H1 (cell line): ENCODE data around the gene NHLH2. TPM values are rescaled to one million over a fixed set of nuclear protein-coding genes. Genes with fewer than 3 reads are reported as not detected.

ENCODE experiments used
- ASH2L ChIP-seq: fragments of 200-600, 300-600 bp; sonication (generic); IDR thresholded peaks from one replicate; pipeline ENCODE4 v1.7.1; 2017; ENCODE audit warnings: low read length
- BRCA1 ChIP-seq: IDR thresholded peaks from 2 replicates; pipeline ENCODE4 v1.6.1; 2012; ENCODE audit warnings: low read depth, low read length, improper control_type of control experiment
- CREB1 ChIP-seq: IDR thresholded peaks from 2 replicates; pipeline ENCODE4 v1.6.1; 2012; ENCODE audit warnings: inconsistent platforms
- CTBP2 ChIP-seq: IDR thresholded peaks from 2 replicates; pipeline ENCODE4 v1.7.0; 2011; ENCODE audit warnings: borderline replicate concordance, mild to moderate bottlenecking, moderate library complexity, mixed read lengths, low read length; ENCODE audit not compliant: insufficient read depth, insufficient read length
- EZH2 ChIP-seq: fragments of 200-600 bp; sonication (generic); IDR thresholded peaks from 2 replicates; pipeline ENCODE4 v1.7.1; 2012; ENCODE audit warnings: low read depth, mild to moderate bottlenecking, moderate library complexity, low read length, inconsistent platforms; ENCODE audit not compliant: severe bottlenecking
- KDM1A ChIP-seq: fragments of 200-600, 300-600 bp; sonication (generic); IDR thresholded peaks from 2 replicates; pipeline ENCODE4 v1.7.1; 2016; ENCODE audit warnings: mild to moderate bottlenecking, low read length, borderline replicate concordance
- PHF8 ChIP-seq: fragments of 200-600 bp; sonication (generic); conservative IDR thresholded peaks from 2 replicates; pipeline ENCODE4 v1.7.1; 2012; ENCODE audit warnings: low read depth, mild to moderate bottlenecking, inconsistent platforms, low read length, moderate library complexity
- POLR2A ChIP-seq, 2 experiments: IDR thresholded peaks; 1 replicate in 1 of 2; 2 replicates in 1 of 2; pipeline ENCODE4 v1.6.1; 2011; ENCODE audit warnings: low read depth in 2 of 2, low read length in 2 of 2, mild to moderate bottlenecking in 2 of 2; ENCODE audit errors: control extremely low read depth in 1 of 2
- POLR2AphosphoS5 ChIP-seq: IDR thresholded peaks from 2 replicates; pipeline ENCODE4 v1.6.1; 2011; ENCODE audit warnings: low read depth, low read length
- RAD21 ChIP-seq, 2 experiments: IDR thresholded peaks in 1 of 2; conservative IDR thresholded peaks in 1 of 2; 2 replicates each; pipeline ENCODE4 v1.6.1; 2011; ENCODE audit warnings: low read depth in 2 of 2, low read length in 2 of 2, improper control_type of control experiment in 1 of 2, inconsistent platforms in 1 of 2, mild to moderate bottlenecking in 1 of 2, moderate library complexity in 1 of 2
- SIN3A ChIP-seq, 2 experiments: IDR thresholded peaks in 1 of 2; conservative IDR thresholded peaks in 1 of 2; 2 replicates each; pipeline ENCODE4 v1.6.1; 2011 to 2012; ENCODE audit warnings: low read length in 2 of 2, improper control_type of control experiment in 1 of 2, low read depth in 1 of 2, mild to moderate bottlenecking in 1 of 2
- SIRT6 ChIP-seq: IDR thresholded peaks from one replicate; pipeline ENCODE4 v1.7.1; 2012; ENCODE audit warnings: low read length, inconsistent platforms
- SIX5 ChIP-seq: IDR thresholded peaks from 2 replicates; pipeline ENCODE4 v1.6.1; 2011; ENCODE audit warnings: mild to moderate bottlenecking, low read depth, low read length
- SP2 ChIP-seq: IDR thresholded peaks from 2 replicates; pipeline ENCODE4 v1.6.1; 2012; ENCODE audit warnings: mild to moderate bottlenecking, low read length, inconsistent platforms
- SUZ12 ChIP-seq: fragments of 200-600 bp; sonication (generic); IDR thresholded peaks from 2 replicates; pipeline ENCODE4 v1.6.1; 2012; ENCODE audit warnings: mild to moderate bottlenecking, inconsistent platforms, low read length, moderate library complexity, mixed read lengths
- TAF1 ChIP-seq: IDR thresholded peaks from 2 replicates; pipeline ENCODE4 v1.6.1; 2011; ENCODE audit warnings: mild to moderate bottlenecking, low read depth, low read length
- TEAD4 ChIP-seq: IDR thresholded peaks from 2 replicates; pipeline ENCODE4 v1.6.1; 2012; ENCODE audit warnings: low read depth, low read length, inconsistent platforms, mixed read lengths
- YY1 ChIP-seq: IDR thresholded peaks from 2 replicates; pipeline ENCODE4 v1.6.1; 2011; ENCODE audit warnings: low read depth, mild to moderate bottlenecking, low read length
- polyA plus RNA-seq, 7 experiments: library from polyadenylated mRNA; depleted of rRNA in 3 of 7; stranded (reverse) in 5 of 7; unstranded in 2 of 7; fragments of >200 nt in 5 of 7; fragments of 200-250 nt in 2 of 7; gene quantifications; 1 replicate in 5 of 7; 2 replicates in 1 of 7; 4 replicates in 1 of 7; pipeline versions ENCODE4 v1.2.1 to v1.2.3, GENCODE V29; 2011 to 2013; ENCODE audit warnings: missing spikeins in 2 of 7, mixed read lengths in 2 of 7
- total RNA-seq: library from RNA; stranded (reverse); fragmentation: NEBNext Ultra II Directional; extraction: Animal tissue kit (Norgen Biotek cat#: 25700); gene quantifications from 2 replicates; pipeline ENCODE4 v1.2.1, GENCODE V29; 2021

Gene NHLH2
- total and polyA plus RNA-seq, 2 of the 8 experiments (the other 6 are each of a cell fraction or from before 2014, with no cell fraction given) = 0.92 to 1.1 TPM

GRCh38 chr1:115828101-115829022 lies 12.6 kb downstream of the NHLH2 start (continued):
- TF ChIP-seq YY1 (no peak), RAD21 (IDR thresholded peaks at IDR 0.05 in 1 of 2, conservative IDR thresholded peaks at IDR 0.05 in 1 of 2; ENCODE audit: low read depth in 2 of 2, low read length in 2 of 2) (no peak), SUZ12 (peak; percentile 55), CTBP2 (no peak), SIX5 (no peak), POLR2AphosphoS5 (no peak), ASH2L (peak; percentile 71), BRCA1 (no peak), TEAD4 (no peak), EZH2 (peak; percentile 42), KDM1A (no peak), TAF1 (no peak), SIN3A (conservative IDR thresholded peaks at IDR 0.05 in 1 of 2, IDR thresholded peaks at IDR 0.05 in 1 of 2; ENCODE audit: low read depth in 1 of 2, low read length in 2 of 2) (no peak), CREB1 (0 out of 2 replicates have a peak, but pooled peaks have one; percentile 22), SIRT6 (no peak), POLR2A (IDR thresholded peaks at IDR 0.05; ENCODE audit: control extremely low read depth in 1 of 2, low read depth in 2 of 2, low read length in 2 of 2) (no peak), PHF8 (0 out of 2 replicates have a peak, but pooled peaks have one; percentile 37), SP2 (no peak)
